GM12865 (cell line): Measurements from ENCODE around the gene C1QL1.
"Not testable (repeated sequence)": the region's sequence is repeated elsewhere in the genome, so short reads cannot be mapped to it uniquely, and the experiment has no call there.

ENCODE experiments used
- DNase-seq: peaks from one replicate; pipeline ENCODE4 v3.0.0; 2010; ENCODE audit warnings: low read depth
- H3K4me3 ChIP-seq: 2 replicates; pipeline ENCODE4 v1.5.1; 2011; ENCODE audit warnings: mild to moderate bottlenecking, low read depth, low read length, control low read depth
- CTCF ChIP-seq: IDR thresholded peaks from 2 replicates; pipeline ENCODE4 v1.5.1; 2011; ENCODE audit warnings: low read length, control low read depth, low read depth, inconsistent platforms; ENCODE audit not compliant: insufficient read depth; ENCODE audit errors: missing control alignments

C1QL1 gene

DNA sequence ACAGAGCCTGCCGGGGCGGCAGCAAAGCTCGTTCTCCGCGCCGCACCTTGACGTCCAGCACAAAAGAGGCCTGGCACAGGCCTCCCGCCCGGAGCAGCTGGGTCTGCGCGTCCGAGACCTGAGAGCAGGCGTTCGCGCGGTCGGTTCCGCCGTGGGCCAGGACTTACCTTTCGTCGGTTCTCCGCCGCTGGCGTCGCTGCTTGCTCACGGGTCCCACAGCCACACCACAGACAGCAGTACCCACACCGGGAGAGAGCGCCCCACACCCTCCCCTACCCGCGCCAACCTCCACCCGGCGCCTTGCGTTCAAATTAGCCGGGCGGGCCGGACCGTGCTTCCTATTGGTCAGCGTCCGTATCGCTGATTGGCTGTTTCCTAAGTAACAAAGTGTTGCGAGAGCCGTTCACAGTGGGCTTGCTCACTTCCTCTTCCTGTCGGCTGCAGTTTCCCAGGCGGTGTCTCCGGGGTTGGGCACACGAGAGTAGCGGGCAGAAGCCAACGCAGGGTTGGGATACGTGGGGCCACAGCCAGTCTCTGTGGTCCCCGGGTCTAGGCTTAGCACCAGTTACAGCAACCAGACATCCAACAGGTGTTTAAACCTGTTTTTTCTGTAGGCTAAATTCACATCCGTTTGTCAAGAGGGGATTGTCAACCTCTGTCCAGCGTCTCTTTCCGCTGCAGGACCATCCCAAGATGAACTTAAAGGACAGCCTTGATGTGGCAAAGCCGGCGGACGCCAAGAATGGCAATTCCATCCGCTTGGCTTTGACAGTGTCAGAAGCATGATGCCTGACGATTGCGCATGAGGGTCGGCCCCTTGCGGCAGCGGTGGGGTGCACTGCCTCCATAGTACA, 20.4 kb downstream of the C1QL1 start, which contains the start of gene KIF18B:
TSS of gene KIF18B (minus strand) at position 313 of the 854 bp plus-strand sequence. CDS start 11,429 bp downstream, outside the sequence.
- TF ChIP-seq CTCF: peak; percentile 7
- DNase-seq: peak; percentile 98
- peak within 1 kb of the TSS; percentile 75 for H3K4me3 ChIP-seq

DNA sequence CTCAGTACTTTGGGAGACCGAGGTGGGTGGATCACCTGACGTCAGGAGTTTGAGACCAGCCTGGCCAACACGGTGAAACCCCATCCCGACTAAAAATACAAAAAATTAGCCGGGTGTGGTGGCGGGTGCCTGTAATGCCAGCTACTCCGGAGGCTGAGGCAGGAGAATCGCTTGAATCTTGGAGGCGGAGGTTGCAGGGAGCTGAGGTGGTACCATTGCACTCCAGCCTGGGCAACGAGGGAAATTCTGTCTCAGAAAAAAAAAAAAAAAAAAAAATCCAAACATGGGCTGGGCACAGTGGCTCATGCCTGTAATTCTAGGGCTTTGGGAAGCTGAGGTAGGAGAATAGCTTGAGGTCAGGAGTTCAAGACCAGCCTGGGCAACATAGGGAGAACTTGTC, 22.5 kb downstream of the C1QL1 start:
- not testable (repeated sequence) for DNase-seq
- H3K4me3 ChIP-seq: peak overlapping the region; percentile 75; the same call in 1 of the 2 replicates

DNA sequence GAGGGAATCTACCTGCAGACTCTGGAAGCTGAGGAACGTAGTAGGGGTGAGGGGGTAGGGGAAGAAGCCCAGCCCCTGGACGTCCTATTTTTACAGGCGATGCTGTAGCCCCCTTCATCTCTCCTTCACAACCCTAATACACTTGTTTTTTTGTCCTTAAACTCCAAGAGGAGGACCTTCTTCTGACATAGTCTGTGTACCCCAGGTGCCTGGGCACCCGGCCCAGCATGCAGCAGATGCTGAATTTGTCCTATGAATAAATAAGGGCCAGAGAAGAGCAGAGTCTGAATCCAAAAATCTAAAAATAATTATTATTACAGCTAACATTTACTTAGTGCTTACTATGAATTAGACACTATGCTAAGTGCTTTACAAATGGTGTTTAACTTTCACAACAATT, 25.6 kb downstream of the C1QL1 start:
- H3K4me3 ChIP-seq: no peak overlapping the region
- DNase-seq: no peak
- no peak for TF ChIP-seq CTCF

DNA sequence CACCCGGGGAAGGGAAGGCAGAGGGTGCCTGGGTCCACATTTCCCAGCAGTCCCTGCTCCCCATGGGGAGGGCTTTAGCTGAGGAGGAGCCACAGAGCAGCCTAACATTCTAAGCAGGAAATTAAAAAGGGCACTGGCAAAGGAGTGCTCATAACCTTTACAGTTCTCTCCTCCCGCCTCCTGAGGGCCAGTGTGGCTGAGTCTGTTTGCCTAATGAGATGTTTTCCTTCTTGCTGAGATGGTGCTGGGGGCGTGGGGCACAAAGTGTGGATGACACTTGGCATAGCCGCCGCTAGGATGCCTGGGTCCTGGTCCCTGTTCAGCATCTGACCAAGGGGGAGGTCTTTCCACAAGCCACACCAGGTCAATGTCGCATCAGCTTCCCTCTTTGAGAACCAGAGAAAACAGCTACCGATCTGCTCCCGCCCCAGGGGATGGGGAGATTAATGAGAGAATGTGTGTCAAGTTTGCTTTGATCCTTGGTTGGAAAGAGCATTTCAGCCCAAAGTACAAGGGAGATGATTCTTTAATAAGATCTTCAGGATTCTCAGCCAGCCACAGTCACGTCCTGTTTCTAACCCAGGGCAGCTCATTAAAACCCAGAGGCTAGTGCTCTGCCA, 26.3 kb downstream of the C1QL1 start:
- H3K4me3 ChIP-seq: no peak overlapping the region
- no peak for DNase-seq
- no peak for TF ChIP-seq CTCF

- no peak overlapping the region for H3K4me3 ChIP-seq
- DNase-seq: no peak
- TF ChIP-seq CTCF: no peak
Measured at GRCh38 chr17:44940768-44941167, 27.3 kb downstream of the C1QL1 start.

DNA sequence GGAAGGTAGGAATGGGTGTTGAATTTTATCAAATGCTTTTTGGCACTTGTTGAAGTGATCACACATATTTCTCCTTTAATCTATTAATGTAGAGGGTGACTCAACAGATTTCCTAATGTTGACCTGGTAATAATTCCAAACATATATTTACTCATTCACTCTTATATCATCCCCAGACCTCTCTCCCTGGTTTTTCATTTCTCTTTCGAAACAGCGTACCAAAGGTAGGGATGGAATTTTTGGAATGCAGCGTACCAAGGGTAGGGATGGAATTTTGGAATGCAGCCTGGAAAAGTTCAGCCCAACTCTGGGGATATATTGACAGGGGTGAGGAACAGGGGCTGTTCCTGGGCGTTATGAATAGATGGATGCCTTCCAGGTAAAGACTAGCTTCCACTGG, 27.8 kb downstream of the C1QL1 start:
- no peak for DNase-seq
- H3K4me3 ChIP-seq: no peak overlapping the region
- no peak for TF ChIP-seq CTCF

DNA sequence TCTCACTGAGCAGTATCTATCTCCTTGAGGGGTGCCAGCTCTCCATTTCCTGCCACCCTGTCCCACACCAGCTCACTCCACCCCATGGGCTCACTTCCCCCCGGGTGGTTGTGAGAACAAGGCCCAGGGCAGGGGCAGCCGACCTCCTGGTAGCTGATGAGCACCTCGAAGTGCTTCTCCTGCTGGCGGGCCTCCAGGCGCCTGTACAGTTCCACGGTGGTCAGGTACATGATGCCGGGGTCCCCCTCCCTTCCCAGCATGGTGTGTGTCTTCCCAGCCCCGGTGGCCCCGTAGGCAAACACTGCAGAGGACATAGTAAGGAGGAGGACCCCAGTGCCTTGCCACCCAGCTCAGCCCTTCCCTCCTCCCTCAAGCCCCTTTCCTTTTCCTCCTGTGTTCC, 33.0 kb downstream of the C1QL1 start:
- no peak for TF ChIP-seq CTCF
- no peak overlapping the region for H3K4me3 ChIP-seq
- no peak for DNase-seq
